Uterus (tissue), 2 donors: ENCODE measurements around the gene UNC93B1.

Experiments used
- CTCF ChIP-seq, 4 experiments: fragments of 200-600 bp in 2 of 4; fragments of 450-650 bp in 2 of 4; sonication (generic) in 2 of 4; IDR thresholded peaks; one replicate each; pipeline ENCODE4 v1.5.1; 2016 to 2019; ENCODE audit warnings: antibody characterized with exemption in 4 of 4, mild to moderate bottlenecking in 2 of 4, moderate library complexity in 1 of 4
- POLR2A ChIP-seq, 2 donors: fragments of 450-650 bp; IDR thresholded peaks; one replicate each; pipeline ENCODE4 v1.6.1; 2016; ENCODE audit warnings: antibody characterized with exemption in 2 of 2, mild to moderate bottlenecking in 1 of 2, moderate library complexity in 1 of 2

GRCh38 chr11:67998150-67999045 lies 5.5 kb downstream of the UNC93B1 start:
- TF ChIP-seq POLR2A (IDR thresholded peaks at IDR 0.05), result no peak
- TF ChIP-seq CTCF (IDR thresholded peaks at IDR 0.05), result no peak
